GM18873 (cell line): ENCODE data around the gene TMEM203.

Source experiments
- ATAC-seq: cut with Tn5 transposase; IDR thresholded peaks from one replicate; pipeline ENCODE4 v1.9.1; 2021; ENCODE audit warnings: mild to moderate bottlenecking, moderate library complexity, moderate number of reproducible peaks; ENCODE audit not compliant: unreplicated experiment, low FRiP score

Gene TMEM203

DNA sequence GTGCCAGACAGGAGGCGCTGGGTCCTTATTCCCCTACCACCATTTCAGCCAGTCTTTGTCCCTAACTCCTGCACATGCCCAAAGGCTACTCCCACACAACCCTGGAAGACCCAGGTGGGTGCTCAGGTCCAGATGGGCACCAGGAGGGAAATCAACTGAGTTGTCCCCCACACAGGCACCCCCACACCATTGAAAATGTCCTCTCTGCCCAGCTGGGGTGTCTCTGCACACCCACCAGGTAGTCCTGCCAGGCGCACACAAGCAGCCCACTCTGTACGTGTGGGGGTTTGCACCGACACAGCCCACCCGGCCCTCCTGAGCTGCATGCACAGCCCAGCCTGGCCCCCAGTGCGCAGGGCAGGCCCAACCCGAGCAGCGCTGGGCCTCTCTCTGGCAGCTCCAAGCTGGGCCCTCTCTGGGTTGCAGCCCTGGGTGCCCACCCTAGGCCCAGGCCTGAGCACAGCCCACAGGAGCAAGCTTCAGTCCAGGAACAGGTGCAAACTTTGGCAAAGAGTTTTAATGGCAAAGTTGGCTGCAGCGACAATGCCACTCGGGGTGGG, 14.4 kb upstream of the TMEM203 start:
- no peak for ATAC-seq

DNA sequence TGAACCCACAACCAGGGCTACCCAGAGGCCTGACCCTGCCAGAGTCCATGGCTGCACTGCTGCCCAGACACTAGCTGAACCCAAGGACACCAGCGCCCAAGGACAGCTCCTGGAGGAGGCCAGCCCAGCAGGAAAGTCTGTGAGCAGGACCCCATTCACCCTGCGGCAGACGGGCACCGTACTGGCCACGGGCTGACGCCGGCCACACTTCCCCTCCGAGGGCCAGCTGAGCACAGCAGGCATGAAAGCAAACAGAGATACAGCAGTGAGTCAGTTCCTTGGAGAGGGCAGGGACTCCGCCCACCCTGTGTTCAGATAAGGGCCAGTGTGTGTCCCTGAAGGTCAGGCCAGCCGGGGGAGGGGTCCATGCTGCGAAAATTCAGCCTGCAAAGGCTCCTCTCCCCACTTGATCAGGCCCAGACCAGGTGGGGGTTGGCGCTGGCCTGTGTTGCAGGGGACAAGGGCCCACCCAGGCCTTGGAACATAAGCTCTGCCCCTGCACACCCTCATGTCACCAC, 13.4 kb upstream of the TMEM203 start:
- ATAC-seq, result no peak

DNA sequence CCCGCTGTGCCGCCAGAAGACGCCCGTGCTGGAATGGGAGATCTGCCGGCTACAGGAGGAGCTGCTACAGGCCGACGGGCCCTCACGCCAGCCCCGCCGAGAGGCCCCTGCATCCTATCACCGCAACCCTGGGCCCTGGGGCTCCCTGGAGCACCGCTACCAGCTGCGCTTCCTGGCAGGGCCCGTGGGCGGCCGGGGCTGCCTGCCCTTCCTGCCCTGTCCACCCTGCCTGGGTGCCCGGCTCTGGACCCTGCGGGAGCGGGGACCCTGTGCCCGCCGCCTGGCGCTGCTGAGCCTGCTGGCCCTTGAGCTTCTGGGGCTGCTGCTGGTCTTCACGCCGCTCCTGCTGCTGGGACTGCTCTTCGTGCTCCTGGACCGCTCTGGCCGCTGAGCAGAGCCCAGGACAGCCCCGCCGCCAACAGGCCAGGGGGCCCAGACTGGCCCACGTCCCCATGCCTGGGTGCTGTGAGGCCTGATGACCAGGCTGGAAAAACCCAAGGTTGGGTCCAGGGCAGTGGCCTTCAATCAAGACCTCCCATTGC, 12.8 kb upstream of the TMEM203 start:
- ATAC-seq, result no peak

DNA sequence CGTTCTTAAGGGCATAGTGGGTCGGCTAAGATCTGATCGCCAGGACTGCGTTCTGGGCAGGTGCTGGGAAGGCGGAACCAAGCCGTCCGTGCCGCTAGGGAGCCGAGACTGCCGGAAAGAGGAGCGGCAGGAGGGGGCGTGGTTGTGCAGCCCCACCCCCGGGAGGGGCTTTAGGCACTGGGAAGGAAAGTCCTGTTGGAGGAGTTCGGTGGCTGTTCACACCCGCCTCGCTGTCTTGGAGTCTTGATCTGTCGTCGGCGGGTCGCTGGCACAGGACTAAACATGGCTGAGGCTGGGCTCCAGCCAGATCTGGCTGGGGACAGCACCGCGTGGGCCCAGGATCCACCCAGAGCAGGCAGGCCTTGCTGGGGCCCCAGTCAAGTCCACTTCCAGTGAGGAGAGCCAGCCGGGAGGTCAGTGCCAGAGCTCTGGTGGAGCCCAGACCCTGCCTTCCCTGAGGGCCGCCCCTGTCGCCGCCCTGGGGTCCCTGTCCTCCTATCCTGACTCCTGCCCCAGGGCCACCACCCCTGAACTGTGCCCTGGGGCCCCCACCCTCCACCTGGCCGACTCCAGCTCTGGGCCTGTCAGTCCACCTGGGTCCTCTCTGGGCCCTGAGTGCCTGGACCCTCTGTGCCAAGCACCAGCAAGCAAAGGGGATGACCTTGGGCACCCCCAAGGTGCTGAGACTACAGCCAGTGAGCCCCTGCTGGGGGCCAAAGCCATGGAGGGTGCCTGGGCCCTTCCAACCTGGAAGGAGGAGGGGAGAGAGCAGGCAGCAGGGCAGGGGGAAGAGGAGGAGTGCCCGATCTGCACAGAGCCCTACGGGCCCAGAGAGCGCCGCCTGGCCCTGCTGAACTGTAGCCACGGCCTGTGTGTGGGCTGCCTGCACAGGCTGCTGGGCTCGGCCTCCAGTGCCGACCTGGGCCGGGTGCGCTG, 12.1 kb upstream of the TMEM203 start:
- ATAC-seq, result no peak

DNA sequence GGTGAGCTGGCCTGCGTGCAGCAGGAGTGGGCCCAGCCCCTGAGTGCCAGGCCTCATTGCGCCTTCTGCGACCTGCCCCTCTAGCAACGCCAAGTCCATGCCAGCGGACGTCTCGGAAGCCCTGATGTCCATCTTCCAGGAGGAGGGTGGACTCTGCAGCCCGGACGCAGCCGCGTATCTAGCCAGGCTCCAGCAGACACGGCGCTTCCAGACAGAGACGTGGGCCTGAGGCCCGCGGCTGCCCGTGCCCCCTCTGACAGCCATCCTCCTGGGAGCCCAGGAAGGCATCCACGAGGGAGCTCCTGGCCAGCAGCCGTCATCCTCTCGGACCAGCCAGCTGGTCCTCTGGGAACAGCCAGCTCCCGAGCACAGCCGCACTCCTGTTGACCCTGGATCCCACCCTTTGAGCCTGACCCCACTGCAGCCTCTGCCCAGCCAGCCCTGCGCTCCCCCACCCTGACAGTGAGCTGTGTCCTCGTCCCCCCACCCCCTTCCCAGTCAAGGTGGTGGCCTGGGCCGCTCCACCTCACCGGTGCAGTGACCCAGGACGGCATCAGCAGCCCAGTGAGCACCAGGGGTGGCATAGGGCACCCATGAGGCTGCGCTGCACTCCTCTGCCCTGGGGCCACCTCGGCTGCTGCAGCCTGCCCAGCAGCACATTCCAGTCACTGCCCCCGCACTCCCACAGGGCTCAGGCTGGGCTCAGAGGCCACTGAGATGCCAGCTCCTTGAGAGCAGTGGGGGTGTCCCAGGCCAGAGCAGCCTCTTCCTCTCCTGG, 10.9 kb upstream of the TMEM203 start:
- ATAC-seq, result no peak

DNA sequence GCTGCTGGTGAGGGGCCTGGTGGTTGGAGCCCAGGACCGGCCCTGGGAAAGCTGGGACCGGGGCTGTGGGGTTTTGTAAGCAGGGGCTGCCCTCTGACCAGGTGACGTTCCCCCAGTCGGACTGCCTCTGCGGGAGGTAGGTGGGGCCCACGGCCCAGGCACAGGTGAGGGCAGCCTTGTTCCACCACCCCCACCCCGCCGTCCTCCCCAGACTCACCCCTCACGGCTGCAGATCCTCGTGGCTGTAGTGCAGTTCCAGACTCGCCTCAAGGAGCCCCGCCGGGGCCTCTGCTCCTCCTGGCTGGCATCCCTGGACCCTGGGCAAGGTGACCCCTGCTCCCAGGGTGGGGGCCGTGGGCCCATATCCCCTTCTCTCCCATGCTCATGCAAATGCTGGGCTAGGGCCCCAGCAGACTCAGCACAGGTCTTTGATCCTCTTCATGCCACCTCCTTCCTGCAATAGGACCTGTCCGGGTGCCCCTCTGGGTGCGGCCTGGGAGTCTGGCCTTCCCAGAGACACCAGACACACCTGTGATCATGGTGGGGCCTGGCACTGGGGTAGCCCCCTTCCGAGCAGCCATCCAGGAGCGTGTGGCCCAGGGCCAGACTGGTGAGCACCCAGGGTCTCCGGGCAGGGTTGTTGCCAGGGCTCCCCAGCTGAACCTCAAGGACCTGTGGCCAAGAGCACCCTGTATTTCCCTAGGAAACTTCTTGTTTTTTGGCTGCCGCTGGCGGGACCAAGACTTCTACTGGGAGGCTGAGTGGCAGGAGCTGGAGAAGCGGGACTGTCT, 9.9 kb upstream of the TMEM203 start:
- no peak for ATAC-seq

DNA sequence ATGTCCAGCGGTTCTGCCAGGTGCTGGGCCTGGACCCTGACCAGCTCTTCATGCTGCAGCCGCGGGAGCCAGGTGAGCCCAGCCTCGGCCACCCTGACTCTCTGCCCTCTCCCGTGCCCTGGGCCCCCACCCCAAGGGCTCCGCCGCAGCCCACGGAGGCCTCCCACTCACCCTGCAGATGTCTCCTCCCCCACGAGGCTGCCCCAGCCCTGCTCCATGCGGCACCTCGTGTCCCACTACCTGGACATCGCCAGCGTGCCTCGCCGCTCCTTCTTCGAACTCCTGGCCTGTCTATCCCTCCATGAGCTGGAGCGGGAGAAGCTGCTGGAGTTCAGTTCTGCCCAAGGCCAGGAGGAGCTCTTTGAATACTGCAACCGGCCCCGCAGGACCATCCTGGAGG, 9.2 kb upstream of the TMEM203 start:
- ATAC-seq, result no peak

DNA sequence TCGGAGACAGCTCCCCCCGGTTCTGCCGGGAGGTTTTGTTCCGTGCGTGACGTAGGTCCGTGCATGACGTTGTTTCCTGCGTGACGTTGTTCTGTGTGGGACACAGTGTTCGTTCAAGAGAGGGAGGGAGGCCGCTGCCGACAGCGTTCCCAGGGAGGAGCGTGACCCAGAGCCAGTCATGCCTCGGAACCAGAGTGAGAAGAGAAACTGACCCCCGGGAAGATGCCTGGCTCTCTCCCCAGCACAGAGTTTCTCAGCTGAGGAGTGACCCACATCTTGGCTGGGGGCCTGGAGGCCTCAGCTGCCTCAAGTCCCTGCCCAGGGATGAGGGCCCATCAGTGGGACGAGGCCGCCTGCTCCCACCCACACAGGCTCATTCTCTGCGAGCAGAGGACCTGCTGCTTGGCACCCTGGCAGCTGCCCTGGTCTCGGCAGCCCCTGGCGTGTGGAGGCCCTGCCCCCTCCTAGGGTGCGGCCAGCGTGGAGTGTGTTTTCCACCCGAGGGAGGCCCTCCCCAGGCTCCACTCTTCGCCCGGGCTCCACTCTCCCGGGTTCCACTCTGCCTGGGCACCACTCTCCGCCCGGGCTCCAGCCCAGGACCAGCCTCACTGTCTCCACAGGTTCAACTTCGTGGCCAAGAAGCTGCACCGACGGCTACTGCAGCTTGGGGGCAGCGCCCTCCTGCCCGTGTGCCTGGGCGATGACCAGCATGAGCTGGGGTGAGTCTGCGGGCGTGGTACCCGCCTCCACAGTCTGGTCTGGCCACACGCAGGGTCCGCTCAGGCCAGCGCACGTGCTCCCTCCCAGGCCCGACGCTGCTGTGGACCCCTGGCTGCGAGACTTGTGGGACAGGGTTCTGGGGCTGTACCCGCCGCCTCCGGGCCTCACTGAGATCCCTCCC, 8.0 kb upstream of the TMEM203 start:
- ATAC-seq, result no peak

DNA sequence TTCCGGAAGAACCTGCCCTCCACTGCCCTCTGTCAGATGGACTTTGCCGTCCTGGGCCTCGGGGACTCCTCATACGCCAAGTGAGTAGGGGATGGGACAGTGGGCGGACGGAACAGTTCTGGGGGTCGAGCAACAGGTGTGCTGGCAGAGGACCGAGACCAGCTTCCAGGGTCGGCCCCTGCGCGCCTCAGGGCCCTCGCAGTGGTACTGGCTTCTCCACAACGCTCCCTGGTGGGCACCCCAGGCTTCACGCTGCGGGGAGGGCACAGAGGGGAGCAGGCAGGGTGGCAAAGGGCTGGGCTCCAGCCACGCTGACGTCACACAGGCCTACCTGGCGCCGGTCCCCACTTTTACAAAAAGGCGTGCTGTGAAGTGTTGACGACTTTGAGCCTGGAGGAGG, 7.1 kb upstream of the TMEM203 start:
- no peak for ATAC-seq

DNA sequence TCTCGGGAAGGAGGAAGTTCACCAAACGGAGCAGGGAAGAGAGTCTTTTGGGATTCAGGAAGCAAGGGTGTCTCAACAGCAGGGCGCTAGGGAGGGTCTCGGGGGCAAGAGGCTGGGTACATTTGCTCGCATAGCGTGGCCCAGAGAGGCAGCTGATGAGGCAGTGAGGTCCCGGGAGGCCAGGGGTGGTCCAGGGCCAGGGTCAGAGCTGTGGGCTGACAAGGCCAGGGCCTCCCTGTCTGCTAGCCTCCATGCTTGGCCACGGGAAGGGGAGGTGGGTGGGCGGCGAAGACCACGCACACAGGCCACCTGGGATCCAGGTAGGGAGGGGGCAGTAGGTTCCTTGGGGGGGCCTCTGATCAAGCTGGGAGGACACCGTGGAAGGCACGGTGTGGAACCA, 6.1 kb upstream of the TMEM203 start:
- ATAC-seq, result no peak

DNA sequence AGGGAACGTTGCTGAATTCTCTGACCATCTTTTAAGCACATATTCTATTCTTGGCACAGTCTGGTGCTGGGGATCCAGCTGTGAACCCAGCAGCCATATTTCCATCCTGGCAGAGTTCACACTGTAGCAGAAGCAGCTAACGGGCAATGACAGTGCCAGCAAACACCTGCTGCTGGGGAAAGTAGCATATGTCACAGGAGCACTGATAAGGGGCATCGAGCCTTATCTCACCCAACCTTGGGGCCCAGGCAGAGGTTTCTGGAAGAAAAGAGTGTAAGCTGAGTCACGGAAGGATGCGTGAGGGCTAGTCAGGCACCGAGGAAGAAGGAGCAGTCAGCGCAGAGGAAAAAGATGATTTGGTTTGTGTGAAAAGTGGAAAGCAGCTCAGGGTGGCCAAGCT, 1.2 kb upstream of the TMEM203 start:
- ATAC-seq, result no peak

DNA sequence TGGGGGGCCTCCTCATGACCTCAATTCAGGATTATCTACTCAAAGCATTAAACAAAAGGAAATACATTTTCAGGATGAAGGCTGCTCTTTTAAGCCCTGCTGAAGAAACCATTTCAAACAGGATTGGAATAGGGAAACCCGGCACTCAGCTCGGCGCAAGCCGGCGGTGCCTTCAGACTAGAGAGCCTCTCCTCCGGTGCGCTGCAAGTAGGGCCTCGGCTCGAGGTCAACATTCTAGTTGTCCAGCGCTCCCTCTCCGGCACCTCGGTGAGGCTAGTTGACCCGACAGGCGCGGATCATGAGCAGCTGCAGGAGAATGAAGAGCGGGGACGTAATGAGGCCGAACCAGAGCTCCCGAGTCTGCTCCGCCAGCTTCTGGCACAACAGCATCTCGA, 720 bp downstream of the TMEM203 start:
- ATAC-seq, result no peak

DNA sequence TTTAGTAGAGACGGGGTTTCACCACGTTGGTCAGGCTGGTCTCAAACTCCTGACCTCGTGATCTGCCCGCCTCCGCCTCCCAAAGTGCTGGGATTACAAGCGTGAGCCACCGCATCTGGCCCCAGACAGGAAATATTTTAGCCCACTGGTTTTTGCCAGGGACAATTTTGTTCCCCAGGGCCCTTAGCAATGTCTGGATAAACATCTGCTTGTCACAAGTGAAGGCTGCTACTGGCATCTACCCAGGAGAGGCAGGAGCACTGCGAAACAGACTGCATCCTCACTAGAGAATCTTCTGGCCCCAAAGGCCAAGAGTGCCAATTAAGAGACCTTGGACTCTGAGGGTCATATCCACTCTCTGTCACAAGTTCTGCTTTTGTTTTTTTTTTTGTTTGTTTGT, 2.5 kb downstream of the TMEM203 start:
- no peak for ATAC-seq

DNA sequence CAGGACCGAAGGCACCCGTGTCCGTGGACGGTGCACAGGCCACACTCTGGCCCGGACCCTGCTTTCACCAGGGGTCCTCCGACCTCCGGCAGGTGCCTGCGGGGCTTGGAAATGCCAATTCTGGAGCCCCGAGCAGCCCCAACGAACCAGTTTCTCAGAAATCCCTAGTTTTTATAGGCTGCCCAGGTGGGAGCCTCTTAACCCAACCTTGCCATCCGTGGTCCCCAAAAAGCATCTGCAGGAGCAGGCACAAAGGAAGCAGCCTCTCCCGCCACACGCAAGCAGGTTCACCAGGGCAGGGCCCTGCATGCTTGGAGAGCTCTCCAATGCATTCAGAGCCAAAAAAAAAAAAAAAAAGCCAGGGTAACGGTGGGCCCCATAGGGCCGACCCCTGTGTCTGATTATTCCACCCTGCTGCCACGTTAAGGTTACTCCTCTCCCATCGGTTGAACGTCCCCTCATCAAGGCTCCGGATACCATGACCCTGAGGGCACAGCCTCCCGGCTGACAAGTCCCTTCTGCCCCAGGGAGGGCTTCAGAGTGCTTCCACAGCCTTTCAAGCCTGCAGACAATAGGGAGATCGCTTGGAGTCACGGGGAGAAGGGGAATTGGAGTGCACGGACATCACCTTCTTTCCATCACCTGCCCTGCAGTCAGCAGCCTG, 4.1 kb downstream of the TMEM203 start:
- ATAC-seq, result no peak

DNA sequence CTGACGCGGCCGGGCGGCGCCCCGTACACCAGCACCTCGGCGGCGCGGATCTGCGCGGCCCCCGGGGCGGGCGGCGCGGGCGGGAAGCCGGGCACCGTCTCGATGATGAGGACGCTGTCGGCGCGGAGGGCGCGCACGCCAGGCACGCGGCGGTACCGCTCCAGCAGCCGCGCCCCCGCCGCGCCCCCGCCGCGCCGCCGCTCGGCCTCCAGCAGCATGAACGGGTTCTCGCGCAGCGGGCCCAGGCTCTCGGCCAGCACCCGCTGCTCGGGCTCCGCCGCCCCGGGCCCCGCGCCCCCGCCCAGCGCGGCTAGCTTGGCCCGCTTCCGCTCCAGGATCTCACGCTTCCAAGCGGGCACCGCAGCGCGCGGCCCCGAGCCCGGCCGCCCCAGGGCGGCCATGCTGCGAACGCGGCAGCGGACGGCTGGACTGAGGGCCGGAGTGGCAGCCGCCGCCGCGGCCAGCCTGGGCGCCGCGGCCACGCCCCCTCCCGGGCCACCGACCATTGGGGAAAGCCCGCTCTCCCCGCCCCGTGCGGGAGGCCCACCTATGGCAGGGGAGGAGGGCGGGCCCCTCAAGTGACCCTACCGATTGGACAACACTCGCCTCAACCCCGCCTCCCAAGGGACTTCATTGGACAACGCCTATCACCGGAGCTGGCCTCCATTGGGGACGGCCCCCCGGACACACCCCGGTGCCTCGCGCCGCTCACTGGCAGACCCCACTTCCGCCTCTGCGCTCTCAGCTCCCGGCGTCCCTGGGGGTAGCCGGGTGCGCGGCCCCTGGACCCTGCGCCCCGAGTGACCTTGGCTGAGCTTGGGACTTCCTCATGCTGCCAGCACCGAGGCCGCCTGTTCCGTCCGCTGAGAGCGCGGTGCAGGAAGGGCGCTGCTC, 4.9 kb downstream of the TMEM203 start, which contains the start of gene TPRN:
Gene TPRN (minus strand): TSS at position 431 of the 894 bp plus-strand sequence. CDS start 30 bp downstream, at position 401.
- peak; percentile 86 for ATAC-seq

DNA sequence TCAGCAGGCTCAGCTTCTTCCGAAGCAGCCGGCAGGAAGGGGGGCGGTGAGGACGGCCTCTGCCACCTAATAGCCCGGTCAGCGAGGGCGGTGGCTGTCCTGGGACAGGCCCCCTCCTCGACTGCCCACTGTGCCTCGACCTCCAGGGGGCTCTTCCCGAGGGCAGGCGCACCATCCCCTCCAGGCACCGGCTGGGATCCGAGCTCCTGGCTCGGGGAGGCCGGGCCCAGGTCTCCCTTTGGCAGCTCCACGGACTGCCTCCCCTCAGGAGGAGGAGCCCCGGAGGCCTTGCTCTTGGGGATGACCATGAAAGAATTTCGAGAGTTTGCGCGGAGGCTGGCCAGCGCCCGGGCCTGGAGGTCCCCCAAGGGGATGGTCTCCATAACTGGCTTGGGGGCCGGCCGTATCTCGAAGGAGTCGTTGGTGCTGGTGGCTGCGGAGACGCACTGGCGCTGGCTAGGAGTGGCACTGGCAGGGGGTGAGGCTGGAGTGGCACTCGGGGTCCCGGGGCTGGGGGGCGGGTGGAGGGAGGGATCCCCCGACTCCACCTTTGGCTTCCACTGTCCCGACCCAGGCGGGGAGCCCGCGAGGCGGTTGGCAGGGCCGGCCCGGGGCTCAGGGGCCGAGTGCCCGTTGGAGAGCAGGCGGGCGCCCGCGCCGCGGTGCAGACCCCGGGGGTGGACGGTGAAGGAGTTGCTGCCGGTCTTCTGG, 5.9 kb downstream of the TMEM203 start:
- ATAC-seq, result no peak

DNA sequence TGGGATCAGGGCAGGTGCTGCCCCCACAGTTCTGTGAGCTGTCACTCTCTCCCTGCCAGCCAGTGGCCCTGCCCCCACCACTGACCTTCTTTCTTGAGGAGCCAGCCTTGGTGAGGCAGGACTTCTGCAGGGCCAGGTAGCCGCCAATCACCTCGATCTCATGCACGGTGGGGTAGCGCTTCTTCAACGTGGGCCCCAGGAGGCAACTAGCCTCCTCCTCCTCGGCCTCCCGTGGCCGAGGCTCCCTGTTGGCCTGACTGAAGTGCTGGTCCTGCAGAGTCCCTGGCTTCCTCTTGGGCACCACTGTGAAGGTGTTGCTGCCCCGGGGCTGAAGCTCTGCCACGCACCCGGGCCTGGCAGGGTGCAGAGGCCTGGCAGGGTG, 6.6 kb downstream of the TMEM203 start:
- no peak for ATAC-seq
